ENCODE data around the gene CSNK1G1. TPM values are rescaled to one million over a fixed set of nuclear protein-coding genes. Genes with fewer than 3 reads are reported as not detected.

The CSNK1G1 gene
- total RNA-seq, 4 donors from 2014 or later, result 19.1 to 50.0 (median 21.3) TPM

DNA sequence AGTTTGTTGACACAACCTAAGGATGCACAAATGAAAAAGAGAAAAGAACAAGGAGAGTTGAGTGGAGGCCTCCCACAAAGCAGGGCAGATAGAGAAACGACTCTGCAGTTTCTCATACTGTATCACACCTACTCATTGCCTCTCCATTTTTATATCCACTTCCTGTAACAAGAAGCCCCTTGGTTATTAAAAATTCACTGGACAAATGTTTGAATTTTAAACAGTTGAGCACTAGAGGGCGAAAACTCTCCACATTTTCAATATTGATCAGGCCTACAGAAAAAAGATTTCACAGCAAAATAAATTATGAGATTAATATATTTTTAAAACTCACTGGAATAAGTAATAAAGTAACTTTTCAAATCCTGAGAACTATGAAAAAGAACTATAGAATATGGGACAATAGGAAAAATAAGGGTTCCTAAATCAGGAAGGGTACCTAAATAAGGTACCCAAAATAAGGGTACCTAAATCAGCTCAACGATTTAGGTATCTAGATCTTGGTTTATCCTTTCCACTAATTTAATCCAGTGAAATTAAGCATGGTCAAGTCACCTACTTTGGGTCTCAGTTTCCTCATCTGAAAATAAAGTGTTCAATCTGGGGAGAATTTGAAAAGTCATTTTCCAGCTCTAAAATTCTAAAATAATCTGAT, 146.2 kb downstream of the CSNK1G1 start:
- intact Hi-C loops (cut with DNase I), result loop anchor here (5.0 kb wide), 1 partner anchor 147 kb away; the partner anchor contains the start of gene CSNK1G1
- H3K4me3 ChIP-seq (replicated peaks in 1 of 3), result no peak overlapping the region

GRCh38 chr15:64205202-64205601, 150.8 kb downstream of the CSNK1G1 start:
- no peak for DNase-seq
- intact Hi-C loops (cut with DNase I), result no loop called here
- TF ChIP-seq POLR2A (IDR thresholded peaks at IDR 0.05) (no peak), CTCF (IDR thresholded peaks at IDR 0.05) (no peak)

More for the DNA sequence above, 146.2 kb downstream of the CSNK1G1 start:
- DNase-seq, result no peak
- Histone ChIP-seq H3K4me1 (no peaks in the 10 kb centered on the region), H3K36me3 (peaks cover 5 to 7% of the 10 kb centered on the region in 2 donors), H3K27me3 (no peaks in the 10 kb centered on the region), H3K27ac (no peak overlapping the region), H3K9me3 (no peaks in the 10 kb centered on the region)
- WGBS, 2 donors, result 55 to 57% methylated on average over 3 of the region's 3 CpGs
- TF ChIP-seq CTCF (IDR thresholded peaks at IDR 0.05) (peak in 5 of 6 experiments; percentile 12 to 60 (median 46)), POLR2A (IDR thresholded peaks at IDR 0.05) (no peak)

DNA sequence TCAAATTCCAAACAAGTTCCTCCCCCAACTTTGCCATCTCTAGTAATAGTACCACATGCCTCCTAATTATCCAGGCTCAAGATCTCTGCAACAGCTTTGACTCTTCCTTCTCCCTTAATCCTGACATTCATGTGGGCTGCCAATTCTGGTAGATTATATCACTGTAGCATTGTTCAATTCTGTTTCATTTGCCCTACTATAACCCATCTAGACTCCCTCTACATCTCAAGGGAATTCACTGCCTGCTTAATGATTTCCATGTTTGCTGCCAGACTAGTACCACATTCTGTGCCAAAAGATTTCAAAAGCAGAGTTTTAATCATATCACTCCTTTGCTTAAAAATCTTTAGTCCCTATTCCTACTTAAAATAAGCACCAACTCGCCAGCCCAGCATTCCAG, 158.5 kb downstream of the CSNK1G1 start:
- intact Hi-C loops (cut with DNase I), result no loop called here
- H3K9me3 ChIP-seq, result no peaks in the 10 kb centered on the region
- no peak overlapping the region for H3K27ac ChIP-seq
- H3K4me3 ChIP-seq (replicated peaks in 1 of 3), result no peak overlapping the region
- H3K36me3 ChIP-seq, result peaks cover under 1 to 4% of the 10 kb centered on the region in 2 donors
- no peak for TF ChIP-seq CTCF (IDR thresholded peaks at IDR 0.05)
- TF ChIP-seq POLR2A (IDR thresholded peaks at IDR 0.05), result no peak
- DNase-seq, result no peak
- H3K27me3 ChIP-seq, result no peaks in the 10 kb centered on the region
- WGBS, 2 donors, result 78 to 92% methylated on average over 1 of the region's 1 CpG
- peaks cover 0 to under 1% of the 10 kb centered on the region in 2 donors for H3K4me1 ChIP-seq

More at GRCh38 chr15:64205202-64205601, 150.8 kb downstream of the CSNK1G1 start:
- H3K4me3 ChIP-seq (replicated peaks in 1 of 3), result no peak overlapping the region
- H3K4me1 ChIP-seq, result no peaks in the 10 kb centered on the region
- no peaks in the 10 kb centered on the region for H3K9me3 ChIP-seq
- no peaks in the 10 kb centered on the region for H3K27me3 ChIP-seq
- H3K36me3 ChIP-seq, result peaks cover 11 to 14% of the 10 kb centered on the region in 2 donors
- H3K27ac ChIP-seq, result no peak overlapping the region

- H3K4me3 ChIP-seq (replicated peaks in 1 of 3), result no peak overlapping the region
- peaks cover 0 to 8% of the 10 kb centered on the region in 2 donors for H3K4me1 ChIP-seq
- WGBS, 2 donors, result 91 to 95% methylated on average over 6 of the region's 6 CpGs
- no peaks in the 10 kb centered on the region for H3K27me3 ChIP-seq
- DNase-seq, result no peak
- no peaks in the 10 kb centered on the region for H3K36me3 ChIP-seq
- H3K27ac ChIP-seq, result no peak overlapping the region
- TF ChIP-seq POLR2A (IDR thresholded peaks at IDR 0.05), result no peak
- TF ChIP-seq CTCF (IDR thresholded peaks at IDR 0.05), result no peak
- H3K9me3 ChIP-seq, result no peaks in the 10 kb centered on the region
- intact Hi-C loops (cut with DNase I), result no loop called here
Observed at GRCh38 chr15:64193971-64194370, 162.0 kb downstream of the CSNK1G1 start.

GRCh38 chr15:64191971-64192830, 163.8 kb downstream of the CSNK1G1 start:
- 69 to 71% methylated on average over 5 of the region's 5 CpGs for WGBS, 2 donors
- H3K27me3 ChIP-seq, result no peaks in the 10 kb centered on the region
- no peaks in the 10 kb centered on the region for H3K36me3 ChIP-seq

More at GRCh38 chr15:64191971-64192830, 163.8 kb downstream of the CSNK1G1 start:
- Histone ChIP-seq H3K4me3 (replicated peaks in 1 of 3) (no peak overlapping the region), H3K4me1 (peaks cover 0 to 8% of the 10 kb centered on the region in 2 donors), H3K27ac (no peak overlapping the region), H3K9me3 (no peaks in the 10 kb centered on the region)
- TF ChIP-seq CTCF (IDR thresholded peaks at IDR 0.05) (no peak), POLR2A (IDR thresholded peaks at IDR 0.05) (no peak)
- no peak for DNase-seq
- intact Hi-C loops (cut with DNase I), result no loop called here
